PC-9 (cell line): ENCODE data around the gene AASS.

Experiments used
- CTCF ChIP-seq: fragments of 200-600 bp; sonication (generic); conservative IDR thresholded peaks from 2 replicates; pipeline ENCODE4 v1.6.1; 2017; ENCODE audit warnings: mixed run types, antibody characterized with exemption, mild to moderate bottlenecking, moderate library complexity
- EZH2 ChIP-seq: fragments of 200-600 bp; sonication (generic); IDR thresholded peaks from 2 replicates; pipeline ENCODE4 v1.8.0; 2017; ENCODE audit warnings: antibody characterized with exemption, low read depth

GRCh38 chr7:122140918-122141317, 3.1 kb downstream of the AASS start:
- TF ChIP-seq CTCF: no peak
- TF ChIP-seq EZH2: no peak
